Hippocampal formation (tissue), 2 donors: ENCODE data around the gene KLF1.

ENCODE experiments used
- DNase-seq, 2 donors: peaks; one replicate each; lab custom pipeline; 2025; lab: John Stamatoyannopoulos, UW

Gene KLF1

GRCh38 chr19:12838182-12838885 is 48.7 kb downstream of the KLF1 start, which contains the start of gene MAST1:
MAST1 (plus strand) TSS chr19:12838515; CDS start chr19:12838573, 58 bp downstream.
- no peak for DNase-seq

GRCh38 chr19:12837225-12837624 is 49.8 kb downstream of the KLF1 start:
- DNase-seq, result no peak

- no peak for DNase-seq
Observed at GRCh38 chr19:12836529-12836863, 50.5 kb downstream of the KLF1 start.

GRCh38 chr19:12834976-12835757 is 51.8 kb downstream of the KLF1 start:
- no peak for DNase-seq

- DNase-seq, result no peak
Observed at GRCh38 chr19:12834566-12834943, 52.4 kb downstream of the KLF1 start, which contains the start of gene RTBDN. RTBDN (minus strand) TSS chr19:12834579; CDS start chr19:12829979, 4,600 bp downstream.
